Measurements from ENCODE around the gene AP2B1.

The AP2B1 gene

GRCh38 chr17:35731917-35732805, 145.0 kb downstream of the AP2B1 start:
- DNase-seq = no peak

- no peak for DNase-seq
Observed at GRCh38 chr17:35732806-35733136, 145.6 kb downstream of the AP2B1 start.

GRCh38 chr17:35733366-35733765, 146.2 kb downstream of the AP2B1 start:
- DNase-seq = no peak

GRCh38 chr17:35734396-35734795, 147.3 kb downstream of the AP2B1 start:
- no peak for DNase-seq

GRCh38 chr17:35735036-35735805, 148.1 kb downstream of the AP2B1 start:
- no peak for DNase-seq

GRCh38 chr17:35736236-35736635, 149.1 kb downstream of the AP2B1 start:
- DNase-seq = no peak

- DNase-seq = no peak
Observed at GRCh38 chr17:35738519-35739133, 151.5 kb downstream of the AP2B1 start.

GRCh38 chr17:35740216-35740615, 153.1 kb downstream of the AP2B1 start:
- no peak for DNase-seq

- DNase-seq = peak; percentile 16
Observed at GRCh38 chr17:35740997-35741931, 154.1 kb downstream of the AP2B1 start.

GRCh38 chr17:35742496-35742895, 155.4 kb downstream of the AP2B1 start:
- no peak for DNase-seq

- no peak for DNase-seq
Observed at GRCh38 chr17:35742896-35743477, 155.9 kb downstream of the AP2B1 start.

GRCh38 chr17:35743626-35744328, 156.7 kb downstream of the AP2B1 start:
- no peak for DNase-seq

- no peak for DNase-seq
Observed at GRCh38 chr17:35744830-35745229, 157.7 kb downstream of the AP2B1 start.

GRCh38 chr17:35745246-35745645, 158.1 kb downstream of the AP2B1 start:
- DNase-seq = no peak

GRCh38 chr17:35745749-35746320, 158.7 kb downstream of the AP2B1 start:
- no peak for DNase-seq

GRCh38 chr17:35747540-35748017, 160.5 kb downstream of the AP2B1 start:
- DNase-seq = peak; percentile 80

- DNase-seq = no peak
Observed at GRCh38 chr17:35748341-35748841, 161.3 kb downstream of the AP2B1 start.

- no peak for DNase-seq
Observed at GRCh38 chr17:35748979-35749378, 161.9 kb downstream of the AP2B1 start.

- no peak for DNase-seq
Observed at GRCh38 chr17:35749560-35750412, 162.7 kb downstream of the AP2B1 start.
